OCI-LY1 (cell line): ENCODE data around the gene ENO3.

Experiments
- H2AFZ ChIP-seq: fragments of 200-600 bp; sonication (generic), shearing (Covaris generic); 2 replicates; pipeline ENCODE4 v1.6.0; 2014; ENCODE audit warnings: antibody characterized with exemption, mild to moderate bottlenecking, low read length
- H3F3A ChIP-seq: fragments of 200-600 bp; sonication (generic), shearing (Covaris generic); 2 replicates; pipeline ENCODE4 v1.6.0; 2014; ENCODE audit warnings: mild to moderate bottlenecking, antibody characterized with exemption, low read length, moderate library complexity; ENCODE audit not compliant: insufficient read depth
- H3K27ac ChIP-seq: fragments of 200-600 bp; sonication (generic); 2 replicates; pipeline ENCODE4 v1.5.1; 2014; ENCODE audit warnings: low read length, mixed run types, mild to moderate bottlenecking, low read depth; ENCODE audit not compliant: poor library complexity, severe bottlenecking
- H3K27me3 ChIP-seq: fragments of 200-600 bp; sonication (generic); 2 replicates; pipeline ENCODE4 v1.6.0; 2014; ENCODE audit warnings: antibody characterized with exemption, mild to moderate bottlenecking, low read length, moderate library complexity; ENCODE audit not compliant: insufficient read depth
- H3K36me3 ChIP-seq: fragments of 200-600 bp; sonication (generic); 2 replicates; pipeline ENCODE4 v1.6.1; 2014; ENCODE audit warnings: mild to moderate bottlenecking, antibody characterized with exemption, low read length, moderate library complexity, mixed read lengths; ENCODE audit not compliant: insufficient read depth
- H3K4me1 ChIP-seq: fragments of 200-600 bp; sonication (generic); 2 replicates; pipeline ENCODE4 v1.5.1; 2014; ENCODE audit warnings: mild to moderate bottlenecking, low read length, moderate library complexity; ENCODE audit not compliant: insufficient read depth, severe bottlenecking
- H3K4me2 ChIP-seq: fragments of 200-600 bp; sonication (generic), shearing (Covaris generic); 2 replicates; pipeline ENCODE4 v1.6.1; 2014; ENCODE audit warnings: low read length
- H3K4me3 ChIP-seq: fragments of 200-600 bp; sonication (generic); 2 replicates; pipeline ENCODE4 v1.5.1; 2014; ENCODE audit warnings: low read length, low read depth, mild to moderate bottlenecking, mixed read lengths; ENCODE audit not compliant: poor library complexity, severe bottlenecking
- H3K79me2 ChIP-seq: fragments of 200-600 bp; shearing (Covaris generic); 2 replicates; pipeline ENCODE4 v1.6.1; 2016; ENCODE audit warnings: mixed run types, low read length, mixed read lengths; ENCODE audit not compliant: insufficient read depth
- H3K9ac ChIP-seq: fragments of 200-600 bp; sonication (generic), shearing (Covaris generic); 2 replicates; pipeline ENCODE4 v1.6.1; 2014; ENCODE audit warnings: mild to moderate bottlenecking, low read length, mixed read lengths
- H3K9me2 ChIP-seq: fragments of 200-600 bp; sonication (generic), shearing (Covaris generic); 2 replicates; pipeline ENCODE4 v1.6.1; 2014; ENCODE audit warnings: low read depth, mild to moderate bottlenecking, low read length, mixed read lengths
- H3K9me3 ChIP-seq: fragments of 200-600 bp; shearing (Covaris generic); 2 replicates; pipeline ENCODE4 v1.6.1; 2014; ENCODE audit warnings: low read length, mixed read lengths
- H4K20me1 ChIP-seq: fragments of 200-600 bp; sonication (generic), shearing (Covaris generic); 2 replicates; pipeline ENCODE4 v1.6.0; 2016; ENCODE audit warnings: mild to moderate bottlenecking, low read length; ENCODE audit not compliant: insufficient read depth
- EZH2 ChIP-seq: fragments of 200-600 bp; sonication (generic), shearing (Covaris generic); IDR thresholded peaks from 2 replicates; pipeline ENCODE4 v1.8.0; 2017; ENCODE audit warnings: borderline replicate concordance, mixed run types, mild to moderate bottlenecking, antibody characterized with exemption, low read length, moderate library complexity, mixed read lengths
- TF ChIP-seq, protein P1 (sequence below): fragments of 200-600 bp; sonication (generic), shearing (Covaris generic); IDR thresholded peaks from 2 replicates; pipeline ENCODE4 v1.5.1; 2017; ENCODE audit warnings: mild to moderate bottlenecking, antibody characterized with exemption, low read length, moderate library complexity, mixed read lengths

ENO3 gene

DNA sequence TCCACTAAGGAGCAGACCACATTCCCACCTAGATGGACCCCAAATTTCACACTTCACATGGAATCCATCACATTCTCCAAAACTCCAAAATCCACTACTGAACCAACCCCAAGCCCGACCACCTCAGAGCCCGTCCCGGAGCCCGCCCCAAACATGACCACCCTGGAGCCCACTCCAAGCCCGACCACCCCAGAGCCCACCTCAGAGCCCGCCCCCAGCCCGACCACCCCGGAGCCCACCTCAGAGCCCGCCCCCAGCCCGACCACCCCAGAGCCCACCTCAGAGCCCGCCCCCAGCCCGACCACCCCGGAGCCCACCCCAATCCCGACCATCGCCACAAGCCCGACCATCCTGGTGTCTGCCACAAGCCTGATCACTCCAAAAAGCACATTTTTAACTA is 17.3 kb upstream of the ENO3 start:
- H4K20me1 ChIP-seq = no peaks in the 10 kb centered on the region
- H3K4me1 ChIP-seq = peaks cover 11% of the 10 kb centered on the region
- no peaks in the 10 kb centered on the region for H3K27me3 ChIP-seq
- no peak overlapping the region for H3K27ac ChIP-seq
- H3K79me2 ChIP-seq = no peaks in the 10 kb centered on the region; the same call in 1 of the 2 replicates
- TF ChIP-seq EZH2 = no peak
- TF ChIP-seq, protein P1, sequence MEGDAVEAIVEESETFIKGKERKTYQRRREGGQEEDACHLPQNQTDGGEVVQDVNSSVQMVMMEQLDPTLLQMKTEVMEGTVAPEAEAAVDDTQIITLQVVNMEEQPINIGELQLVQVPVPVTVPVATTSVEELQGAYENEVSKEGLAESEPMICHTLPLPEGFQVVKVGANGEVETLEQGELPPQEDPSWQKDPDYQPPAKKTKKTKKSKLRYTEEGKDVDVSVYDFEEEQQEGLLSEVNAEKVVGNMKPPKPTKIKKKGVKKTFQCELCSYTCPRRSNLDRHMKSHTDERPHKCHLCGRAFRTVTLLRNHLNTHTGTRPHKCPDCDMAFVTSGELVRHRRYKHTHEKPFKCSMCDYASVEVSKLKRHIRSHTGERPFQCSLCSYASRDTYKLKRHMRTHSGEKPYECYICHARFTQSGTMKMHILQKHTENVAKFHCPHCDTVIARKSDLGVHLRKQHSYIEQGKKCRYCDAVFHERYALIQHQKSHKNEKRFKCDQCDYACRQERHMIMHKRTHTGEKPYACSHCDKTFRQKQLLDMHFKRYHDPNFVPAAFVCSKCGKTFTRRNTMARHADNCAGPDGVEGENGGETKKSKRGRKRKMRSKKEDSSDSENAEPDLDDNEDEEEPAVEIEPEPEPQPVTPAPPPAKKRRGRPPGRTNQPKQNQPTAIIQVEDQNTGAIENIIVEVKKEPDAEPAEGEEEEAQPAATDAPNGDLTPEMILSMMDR = no peak
- H3K4me3 ChIP-seq = no peak overlapping the region
- no peak overlapping the region for H3K9ac ChIP-seq
- H3K4me2 ChIP-seq = no peak overlapping the region
- H3F3A ChIP-seq = no peaks in the 10 kb centered on the region
- no peaks in the 10 kb centered on the region for H3K9me3 ChIP-seq
- no peaks in the 10 kb centered on the region for H3K9me2 ChIP-seq
- H2AFZ ChIP-seq = no peak overlapping the region
- H3K36me3 ChIP-seq = peaks cover 39% of the 10 kb centered on the region

DNA sequence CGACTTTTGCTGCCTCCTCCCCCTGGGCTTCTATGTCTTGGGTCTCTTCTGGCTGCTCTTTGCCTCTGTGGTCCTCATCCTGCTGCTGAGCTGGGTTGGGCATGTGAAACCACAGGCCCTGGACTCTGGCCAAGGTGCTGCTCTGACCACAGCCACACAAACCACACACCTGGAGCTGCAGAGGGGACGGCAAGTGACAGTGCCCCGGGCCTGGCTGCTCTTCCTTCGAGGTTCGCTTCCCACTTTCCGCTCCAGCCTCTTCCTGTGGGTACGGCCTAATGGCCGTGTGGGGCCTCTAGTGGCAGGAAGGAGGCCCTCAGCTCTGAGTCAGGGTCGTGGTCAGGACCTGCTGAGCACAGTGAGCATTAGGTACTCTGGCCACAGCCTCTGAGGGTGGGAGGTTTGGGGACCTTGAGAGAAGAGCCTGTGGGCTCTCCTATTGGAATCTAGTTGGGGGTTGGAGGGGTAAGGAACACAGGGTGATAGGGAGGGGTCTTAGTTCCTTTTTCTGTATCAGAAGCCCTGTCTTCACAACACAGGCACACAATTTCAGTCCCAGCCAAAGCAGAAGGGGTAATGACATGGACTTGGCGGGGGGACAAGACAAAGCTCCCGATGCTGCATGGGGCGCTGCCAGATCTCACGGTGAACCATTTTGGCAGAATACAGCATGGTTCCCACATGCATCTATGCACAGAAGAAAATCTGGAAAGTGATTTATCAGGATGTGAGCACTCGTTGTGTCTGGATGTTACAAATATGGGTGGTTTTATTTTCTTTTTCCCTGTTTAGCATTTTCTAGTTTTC is 16.5 kb upstream of the ENO3 start:
- no peaks in the 10 kb centered on the region for H4K20me1 ChIP-seq
- no peak overlapping the region for H3K4me2 ChIP-seq

DNA sequence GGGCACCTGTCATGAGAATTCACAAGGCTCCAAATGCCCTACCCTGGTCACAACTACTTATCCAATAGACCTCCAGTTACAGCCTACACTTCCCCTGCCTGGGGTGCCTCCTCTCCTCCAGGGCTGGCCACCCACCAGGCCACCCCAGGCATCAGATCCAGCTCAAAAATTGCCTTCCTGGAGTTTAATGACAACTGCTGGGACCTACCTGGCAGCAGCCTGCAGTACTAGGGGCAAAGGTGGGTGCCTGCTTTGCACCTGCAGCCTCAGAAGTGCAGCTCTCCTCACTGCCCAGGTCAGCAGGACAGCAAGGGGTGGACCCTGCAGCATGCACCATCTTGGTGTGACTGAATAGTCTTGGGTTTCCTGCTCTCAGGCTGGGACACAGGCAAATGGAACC is 15.3 kb upstream of the ENO3 start:
- Histone ChIP-seq H3K4me1 (peaks cover 16% of the 10 kb centered on the region), H3K27ac (no peak overlapping the region), H3K9me2 (no peaks in the 10 kb centered on the region), H3K27me3 (no peaks in the 10 kb centered on the region), H4K20me1 (no peaks in the 10 kb centered on the region), H3K4me2 (no peak overlapping the region), H3K79me2 (peaks cover 9% of the 10 kb centered on the region; the same call in 1 of the 2 replicates), H3K9me3 (no peaks in the 10 kb centered on the region), H3K4me3 (no peak overlapping the region), H3K9ac (no peak overlapping the region), H2AFZ (no peak overlapping the region), H3K36me3 (peaks cover 40% of the 10 kb centered on the region), H3F3A (no peaks in the 10 kb centered on the region)
- TF ChIP-seq, protein P1 = no peak
- no peak for TF ChIP-seq EZH2

More for the DNA sequence above, 16.5 kb upstream of the ENO3 start:
- Histone ChIP-seq H3F3A (no peaks in the 10 kb centered on the region), H2AFZ (no peak overlapping the region), H3K4me3 (no peak overlapping the region), H3K9ac (no peak overlapping the region), H3K79me2 (peaks cover 6% of the 10 kb centered on the region; the same call in 1 of the 2 replicates), H3K27me3 (no peaks in the 10 kb centered on the region), H3K9me2 (no peaks in the 10 kb centered on the region), H3K9me3 (no peaks in the 10 kb centered on the region), H3K27ac (no peak overlapping the region), H3K36me3 (peaks cover 39% of the 10 kb centered on the region), H3K4me1 (peaks cover 16% of the 10 kb centered on the region)
- TF ChIP-seq, protein P1 = no peak
- TF ChIP-seq EZH2 = no peak
